Skeletal muscle tissue (tissue), 4 donors: ENCODE results near the gene DYNC1LI2. TPM values are rescaled to one million over a fixed set of nuclear protein-coding genes. Genes with fewer than 3 reads are reported as not detected.
"Not testable (repeated sequence)": the region's sequence is repeated elsewhere in the genome, so short reads cannot be mapped to it uniquely, and the experiment has no call there.

Experiments used
- H3K27ac ChIP-seq: one replicate; pipeline ENCODE4 v1.7.0; 2013; ENCODE audit warnings: mild to moderate bottlenecking, low read depth, low read length, inconsistent platforms
- H3K27me3 ChIP-seq, 3 donors: one replicate each; pipeline ENCODE4 v1.7.0; 2013; ENCODE audit warnings: low read length in 3 of 3; ENCODE audit not compliant: control insufficient read depth in 3 of 3, insufficient read depth in 3 of 3
- H3K36me3 ChIP-seq, 3 donors: one replicate each; pipeline ENCODE4 v1.7.0; 2013; ENCODE audit warnings: low read length in 3 of 3; ENCODE audit not compliant: control insufficient read depth in 3 of 3, insufficient read depth in 3 of 3
- H3K4me1 ChIP-seq, 3 donors: one replicate each; pipeline ENCODE4 v1.7.0; 2013; ENCODE audit warnings: low read length in 3 of 3, mild to moderate bottlenecking in 3 of 3; ENCODE audit not compliant: control insufficient read depth in 3 of 3, insufficient read depth in 3 of 3
- H3K4me3 ChIP-seq, 3 donors: one replicate each; pipeline ENCODE4 v1.7.0; 2013; ENCODE audit warnings: low read length in 3 of 3
- H3K9ac ChIP-seq, 3 donors: one replicate each; pipeline ENCODE4 v1.7.0; 2013; ENCODE audit warnings: low read length in 3 of 3, mild to moderate bottlenecking in 3 of 3, moderate library complexity in 2 of 3, low read depth in 1 of 3
- H3K9me3 ChIP-seq, 3 donors: one replicate each; pipeline ENCODE4 v1.7.0; 2013; ENCODE audit warnings: low read length in 3 of 3; ENCODE audit not compliant: control insufficient read depth in 3 of 3
- total RNA-seq: library from RNA; depleted of rRNA; stranded (reverse); fragments of >200 nt; gene quantifications from one replicate; pipeline ENCODE4 v1.2.3, GENCODE V29; 2014
- donor health status: Osteomylitis.

The DYNC1LI2 gene
- 70.5 TPM for total RNA-seq

DNA sequence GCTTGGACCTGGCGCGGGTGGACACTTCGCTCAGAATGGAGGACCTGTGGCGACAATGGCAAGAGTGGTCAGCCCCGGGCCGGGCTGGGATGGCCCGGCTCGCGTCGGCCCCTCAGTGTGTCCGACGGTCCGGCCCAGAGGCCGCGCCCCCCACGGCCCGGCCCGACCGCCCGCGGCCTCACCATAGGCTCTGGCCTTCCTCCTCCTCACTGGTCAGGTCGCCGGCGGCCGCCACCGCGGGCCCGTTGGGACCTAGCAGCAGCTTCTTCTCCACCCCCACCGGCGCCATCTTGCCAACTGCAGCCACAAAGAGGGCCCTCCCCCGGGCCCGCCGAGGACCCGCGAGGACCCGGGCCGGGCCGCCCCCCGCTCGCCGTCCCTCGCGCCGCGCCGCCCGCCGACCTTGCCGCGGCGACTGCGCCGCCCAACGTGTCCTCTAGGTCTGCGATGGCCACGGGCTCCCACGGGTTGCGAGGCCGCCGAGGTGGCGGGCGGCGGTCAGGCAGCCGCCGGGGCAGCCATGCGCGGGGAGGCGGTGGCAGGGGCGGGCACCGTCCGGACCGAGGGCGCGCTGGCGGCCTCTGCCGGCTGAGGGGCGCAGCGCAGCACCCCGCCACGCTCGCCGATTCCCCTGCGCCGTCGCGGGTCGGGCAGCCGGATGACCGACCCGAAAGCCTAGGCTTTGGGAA lies at the start of gene DYNC1LI2:
TSS of gene DYNC1LI2 (minus strand) at position 307 of the 689 bp plus-strand sequence. CDS start at position 289, 18 bp downstream.
- no peaks in the 10 kb centered on the region for H3K9me3 ChIP-seq
- peaks cover 18 to 34% (median 26%) of the 10 kb centered on the region in 3 donors for H3K4me1 ChIP-seq
- H3K4me3 ChIP-seq: peak within 1 kb of the TSS; percentile 84 to 98 (median 90)
- H3K27ac ChIP-seq: peak within 1 kb of the TSS; percentile 89
- peaks cover 13 to 18% (median 15%) of the 10 kb centered on the region in 3 donors for H3K36me3 ChIP-seq
- H3K9ac ChIP-seq: peak within 1 kb of the TSS; percentile 90 to 96 (median 93)
- no peaks in the 10 kb centered on the region for H3K27me3 ChIP-seq

DNA sequence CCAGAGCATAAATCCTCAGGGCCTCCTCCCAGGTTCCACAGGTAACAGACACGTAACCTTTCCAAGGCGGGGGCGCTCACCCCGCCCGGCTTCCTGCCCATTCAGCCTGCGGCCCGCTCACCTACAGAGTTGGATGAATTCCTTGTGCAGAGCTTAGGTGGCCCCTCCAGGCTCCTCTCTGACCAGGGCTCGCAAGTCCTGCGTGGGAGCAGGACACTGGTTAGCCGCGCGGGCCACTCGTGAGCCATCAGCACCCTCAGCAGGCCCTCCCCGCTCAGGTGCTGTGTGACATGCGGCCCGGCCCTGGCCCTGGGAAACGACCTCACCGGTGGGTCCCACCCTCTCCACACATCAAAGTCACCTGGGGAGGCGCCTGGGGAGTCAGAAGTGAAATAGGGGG lies 49.4 kb upstream of the DYNC1LI2 start:
- no peak overlapping the region for H3K4me3 ChIP-seq
- no peak overlapping the region for H3K27ac ChIP-seq
- no peaks in the 10 kb centered on the region for H3K27me3 ChIP-seq
- no peaks in the 10 kb centered on the region for H3K4me1 ChIP-seq
- no peaks in the 10 kb centered on the region for H3K9me3 ChIP-seq
- peaks cover 14 to 36% (median 27%) of the 10 kb centered on the region in 3 donors for H3K36me3 ChIP-seq
- no peak overlapping the region for H3K9ac ChIP-seq

DNA sequence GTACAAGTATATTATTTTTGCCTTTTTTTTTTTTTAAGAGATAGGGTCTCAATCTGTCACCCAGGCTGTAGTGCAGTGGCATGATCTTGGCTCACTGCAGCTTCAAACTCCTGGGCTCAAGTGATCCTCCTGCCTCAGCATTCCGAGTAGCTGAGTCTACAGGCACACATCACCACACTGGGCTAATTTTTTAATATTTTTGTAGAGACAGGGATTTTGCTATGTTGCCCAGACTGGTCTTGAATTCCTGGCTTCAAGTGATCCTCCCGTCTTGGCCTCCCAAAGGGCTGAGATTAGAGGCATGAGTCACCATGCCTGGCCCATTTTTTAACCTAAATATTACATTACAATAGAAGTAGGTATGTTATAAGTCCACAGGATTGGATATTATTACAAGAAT lies 46.8 kb upstream of the DYNC1LI2 start:
- no peak overlapping the region for H3K27ac ChIP-seq
- H3K9ac ChIP-seq: no peak overlapping the region
- no peak overlapping the region for H3K4me3 ChIP-seq
- no peaks in the 10 kb centered on the region for H3K4me1 ChIP-seq
- H3K36me3 ChIP-seq: peaks cover 8 to 13% (median 11%) of the 10 kb centered on the region in 3 donors
- no peaks in the 10 kb centered on the region for H3K9me3 ChIP-seq
- no peaks in the 10 kb centered on the region for H3K27me3 ChIP-seq

GRCh38 chr16:66793984-66794383 lies 42.6 kb upstream of the DYNC1LI2 start:
- H3K9ac ChIP-seq, H3K9me3 ChIP-seq, H3K36me3 ChIP-seq, H3K27me3 ChIP-seq, H3K4me1 ChIP-seq, H3K4me3 ChIP-seq, H3K27ac ChIP-seq: not testable (repeated sequence)

DNA sequence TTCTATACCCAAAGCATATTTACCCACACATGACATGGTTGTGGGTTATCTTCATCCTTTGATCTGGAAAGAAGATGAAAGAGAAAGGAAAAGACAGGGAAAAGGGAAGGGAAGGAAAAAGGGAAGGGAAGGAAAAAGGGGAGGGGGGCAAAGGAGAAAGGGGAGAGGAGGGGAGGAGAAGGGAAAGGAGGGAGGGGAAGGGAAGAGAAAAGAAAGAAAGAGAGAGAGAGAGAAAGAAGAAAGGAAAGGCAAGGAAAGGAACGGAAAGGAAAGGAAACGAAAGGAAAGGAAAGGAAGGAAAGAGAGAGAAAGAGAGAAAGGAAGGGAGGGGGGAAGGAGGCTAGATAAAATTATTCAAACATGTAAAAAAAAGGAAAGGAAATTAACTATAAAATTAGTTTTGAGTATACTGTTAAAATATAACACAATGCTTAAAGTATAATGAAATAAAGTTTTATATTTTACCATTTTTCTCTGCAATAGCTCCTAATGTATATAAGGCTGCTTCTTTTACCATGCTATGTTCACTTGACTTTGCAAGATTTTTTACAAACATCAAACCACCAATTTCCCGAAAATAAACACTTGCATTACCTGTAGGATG lies 38.8 kb upstream of the DYNC1LI2 start:
- Histone ChIP-seq H3K4me1 (no peaks in the 10 kb centered on the region), H3K9me3 (no peaks in the 10 kb centered on the region), H3K27ac (no peak overlapping the region), H3K9ac (no peak overlapping the region), H3K4me3 (no peak overlapping the region), H3K27me3 (no peaks in the 10 kb centered on the region), H3K36me3 (no peaks in the 10 kb centered on the region)

DNA sequence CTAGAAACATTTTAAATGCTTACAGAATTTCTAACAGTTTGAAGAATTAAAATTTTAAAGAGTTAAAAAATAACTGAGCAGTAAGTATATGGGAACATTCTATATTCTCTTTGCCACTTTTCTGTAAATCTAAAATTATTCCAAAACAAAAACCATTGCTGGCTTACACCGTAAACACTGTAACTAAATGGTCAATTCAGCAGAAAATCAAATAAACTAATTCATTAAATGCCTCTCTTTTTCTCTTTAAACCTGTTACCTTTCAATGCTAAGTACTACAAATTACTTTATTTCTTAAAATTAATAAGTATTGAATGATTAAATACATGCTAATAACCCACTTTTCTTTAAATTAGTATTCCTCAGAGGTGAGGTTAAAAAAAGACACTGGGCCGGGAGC lies 36.0 kb upstream of the DYNC1LI2 start:
- Histone ChIP-seq H3K9me3 (no peaks in the 10 kb centered on the region), H3K27ac (no peak overlapping the region), H3K9ac (no peak overlapping the region), H3K4me3 (no peak overlapping the region), H3K27me3 (no peaks in the 10 kb centered on the region), H3K4me1 (no peaks in the 10 kb centered on the region), H3K36me3 (no peaks in the 10 kb centered on the region)

- Histone ChIP-seq H3K27me3 (no peaks in the 10 kb centered on the region), H3K4me3 (no peak overlapping the region), H3K9ac (no peak overlapping the region), H3K36me3 (no peaks in the 10 kb centered on the region), H3K27ac (no peak overlapping the region), H3K4me1 (no peaks in the 10 kb centered on the region), H3K9me3 (no peaks in the 10 kb centered on the region)
Measured at GRCh38 chr16:66786551-66786950, 35.1 kb upstream of the DYNC1LI2 start.

- no peaks in the 10 kb centered on the region for H3K27me3 ChIP-seq
- no peak overlapping the region for H3K9ac ChIP-seq
- no peaks in the 10 kb centered on the region for H3K4me1 ChIP-seq
- H3K9me3 ChIP-seq: no peaks in the 10 kb centered on the region
- H3K4me3 ChIP-seq: no peak overlapping the region
- no peak overlapping the region for H3K27ac ChIP-seq
- H3K36me3 ChIP-seq: no peaks in the 10 kb centered on the region
Measured at GRCh38 chr16:66776457-66776856, 25.0 kb upstream of the DYNC1LI2 start.

DNA sequence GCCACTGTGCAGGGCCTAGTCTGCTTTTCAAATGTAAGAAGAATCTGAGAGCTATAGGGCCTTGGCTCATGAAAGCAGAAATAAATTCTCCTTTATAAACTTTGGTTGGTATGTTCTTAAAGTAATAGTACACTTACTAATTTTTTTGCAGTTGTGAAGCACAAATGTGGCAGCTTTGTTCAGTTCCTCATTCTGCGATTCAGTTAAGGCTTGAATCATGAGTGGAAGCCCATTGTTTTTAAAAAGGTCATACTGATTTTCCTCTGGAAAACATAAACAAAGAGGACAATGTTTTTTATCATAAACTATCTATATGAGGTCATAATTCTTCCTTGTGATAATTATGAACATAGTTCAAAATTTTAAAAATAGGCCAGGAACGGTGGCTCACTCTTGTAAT lies 23.6 kb upstream of the DYNC1LI2 start:
- no peaks in the 10 kb centered on the region for H3K27me3 ChIP-seq
- no peaks in the 10 kb centered on the region for H3K36me3 ChIP-seq
- H3K4me3 ChIP-seq: no peak overlapping the region
- H3K9me3 ChIP-seq: no peaks in the 10 kb centered on the region
- H3K4me1 ChIP-seq: no peaks in the 10 kb centered on the region
- H3K27ac ChIP-seq: no peak overlapping the region
- no peak overlapping the region for H3K9ac ChIP-seq

- H3K9ac ChIP-seq: no peak overlapping the region
- H3K36me3 ChIP-seq: no peaks in the 10 kb centered on the region
Measured at GRCh38 chr16:66758086-66758485, 6.7 kb upstream of the DYNC1LI2 start.

More at GRCh38 chr16:66758086-66758485, 6.7 kb upstream of the DYNC1LI2 start:
- no peak overlapping the region for H3K27ac ChIP-seq
- H3K4me3 ChIP-seq: no peak overlapping the region
- no peaks in the 10 kb centered on the region for H3K4me1 ChIP-seq
- no peaks in the 10 kb centered on the region for H3K27me3 ChIP-seq
- no peaks in the 10 kb centered on the region for H3K9me3 ChIP-seq
